ENCODE measurements around the gene CACNA1E. TPM values are rescaled to one million over a fixed set of nuclear protein-coding genes. Genes with fewer than 3 reads are reported as not detected.

Gene CACNA1E
- total RNA-seq, 4 donors from 2014 or later, result 0.09 to 0.19 TPM; not detected in 2

DNA sequence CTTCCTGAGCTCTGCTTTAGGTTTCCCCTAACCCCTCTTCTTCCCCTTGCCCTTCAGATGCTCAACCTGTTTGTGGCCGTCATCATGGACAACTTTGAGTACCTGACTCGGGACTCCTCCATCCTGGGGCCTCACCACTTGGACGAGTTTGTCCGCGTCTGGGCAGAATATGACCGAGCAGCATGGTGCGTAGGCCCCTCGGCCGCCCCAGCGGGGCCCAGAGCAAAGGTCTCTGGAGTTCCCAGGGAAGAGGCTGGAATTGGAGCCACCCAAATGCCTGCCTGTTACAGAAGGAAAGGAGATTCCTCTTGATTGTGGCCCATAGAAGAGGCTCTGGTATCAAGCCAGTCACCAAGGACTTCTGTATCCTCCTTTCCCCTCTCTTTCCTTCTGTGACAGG, 292.7 kb downstream of the CACNA1E start:
- WGBS, 2 donors, result 86% methylated on average over 7 of the region's 10 CpGs; no CpG with 5 or more reads in 1 of the 2 donors
- H3K27me3 ChIP-seq, result no peaks in the 10 kb centered on the region
- H3K27ac ChIP-seq, result no peak overlapping the region
- no peak for DNase-seq
- no peaks in the 10 kb centered on the region for H3K9me3 ChIP-seq
- intact Hi-C loops (cut with DNase I), result no loop called here
- TF ChIP-seq CTCF (IDR thresholded peaks at IDR 0.05), result no peak
- TF ChIP-seq POLR2A (IDR thresholded peaks at IDR 0.05), result no peak
- H3K36me3 ChIP-seq, result no peaks in the 10 kb centered on the region
- no peaks in the 10 kb centered on the region for H3K4me1 ChIP-seq
- no peak overlapping the region for H3K4me3 ChIP-seq

GRCh38 chr1:181777286-181777685, 294.0 kb downstream of the CACNA1E start:
- 88 to 90% methylated on average over 2 of the region's 2 CpGs for WGBS, 2 donors
- Histone ChIP-seq H3K36me3 (no peaks in the 10 kb centered on the region), H3K4me3 (no peak overlapping the region), H3K27ac (no peak overlapping the region), H3K4me1 (no peaks in the 10 kb centered on the region), H3K27me3 (no peaks in the 10 kb centered on the region), H3K9me3 (no peaks in the 10 kb centered on the region)
- DNase-seq, result no peak
- TF ChIP-seq POLR2A (IDR thresholded peaks at IDR 0.05) (no peak), CTCF (IDR thresholded peaks at IDR 0.05) (no peak)
- intact Hi-C loops (cut with DNase I), result no loop called here

- Histone ChIP-seq H3K27me3 (no peaks in the 10 kb centered on the region), H3K36me3 (no peaks in the 10 kb centered on the region), H3K9me3 (no peaks in the 10 kb centered on the region), H3K27ac (no peak overlapping the region), H3K4me1 (no peaks in the 10 kb centered on the region), H3K4me3 (no peak overlapping the region)
- DNase-seq, result no peak
- WGBS, 2 donors, result 7 to 25% methylated on average over 1 of the region's 1 CpG
- TF ChIP-seq CTCF (IDR thresholded peaks at IDR 0.05) (no peak), POLR2A (IDR thresholded peaks at IDR 0.05) (no peak)
- intact Hi-C loops (cut with DNase I), result no loop called here
Observed at GRCh38 chr1:181777812-181778211, 294.5 kb downstream of the CACNA1E start.

GRCh38 chr1:181778640-181779260, 295.4 kb downstream of the CACNA1E start:
- no peak overlapping the region for H3K4me3 ChIP-seq
- H3K27me3 ChIP-seq, result no peaks in the 10 kb centered on the region
- no peak for DNase-seq
- 48 to 62% methylated on average over 3 of the region's 4 CpGs for WGBS, 2 donors
- no peak overlapping the region for H3K27ac ChIP-seq
- H3K4me1 ChIP-seq, result peaks cover 0 to 2% (median under 1%) of the 10 kb centered on the region in 3 donors
- no peak for TF ChIP-seq POLR2A (IDR thresholded peaks at IDR 0.05)
- TF ChIP-seq CTCF (IDR thresholded peaks at IDR 0.05), result no peak
- H3K36me3 ChIP-seq, result no peaks in the 10 kb centered on the region
- intact Hi-C loops (cut with DNase I), result no loop called here
- H3K9me3 ChIP-seq, result no peaks in the 10 kb centered on the region

DNA sequence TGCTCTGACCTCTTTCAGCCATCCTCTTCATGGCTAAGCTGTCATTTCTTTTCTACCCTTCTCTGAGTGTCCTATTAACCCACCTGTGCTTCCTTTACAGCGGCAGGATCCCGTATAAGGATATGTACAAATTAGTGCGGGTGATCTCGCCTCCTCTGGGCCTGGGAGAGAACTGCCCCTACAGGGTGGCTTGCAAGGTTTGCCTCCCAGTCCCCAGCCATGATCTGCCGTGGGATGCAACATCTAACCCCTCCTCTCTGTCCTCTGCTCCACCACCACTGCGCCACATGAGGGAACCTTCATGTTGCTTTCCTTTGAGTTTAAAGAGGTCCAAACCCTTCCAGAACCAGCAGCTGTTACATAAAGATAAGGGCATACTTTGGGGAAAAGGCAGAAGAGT, 296.0 kb downstream of the CACNA1E start:
- no peak for TF ChIP-seq POLR2A (IDR thresholded peaks at IDR 0.05)
- TF ChIP-seq CTCF (IDR thresholded peaks at IDR 0.05), result no peak
- WGBS, 2 donors, result 82 to 88% methylated on average over 6 of the region's 6 CpGs
- H3K4me1 ChIP-seq, result peaks cover 0 to 8% (median 5%) of the 10 kb centered on the region in 3 donors
- no peaks in the 10 kb centered on the region for H3K27me3 ChIP-seq
- H3K9me3 ChIP-seq, result no peaks in the 10 kb centered on the region
- H3K4me3 ChIP-seq, result no peak overlapping the region
- no peaks in the 10 kb centered on the region for H3K36me3 ChIP-seq
- H3K27ac ChIP-seq, result no peak overlapping the region
- intact Hi-C loops (cut with DNase I), result no loop called here
- DNase-seq, result no peak
